Smooth muscle cell (in vitro differentiated cells): ENCODE data around the gene DLL1. TPM values are rescaled to one million over a fixed set of nuclear protein-coding genes. Genes with fewer than 3 reads are reported as not detected.

Experiments
- DNase-seq: peaks from one replicate; lab custom pipeline; 2025; ENCODE audit not compliant: unreplicated experiment; lab: John Stamatoyannopoulos, UW
- H2AFZ ChIP-seq: fragments of 200-600 bp; sonication (generic); 2 replicates; pipeline ENCODE4 v1.6.0; 2016; ENCODE audit warnings: antibody characterized with exemption, low read depth, mild to moderate bottlenecking
- H3F3A ChIP-seq: fragments of 200-600 bp; sonication (generic); 2 replicates; pipeline ENCODE4 v1.6.0; 2017; ENCODE audit warnings: antibody characterized with exemption, low read depth
- H3K27ac ChIP-seq: fragments of 200-600 bp; sonication (generic); 2 replicates; pipeline ENCODE4 v1.5.1; 2016; ENCODE audit warnings: low read depth, mild to moderate bottlenecking
- H3K27me3 ChIP-seq: fragments of 200-600 bp; sonication (generic); 2 replicates; pipeline ENCODE4 v1.6.1; 2016; ENCODE audit warnings: low read depth, mild to moderate bottlenecking
- H3K36me3 ChIP-seq: fragments of 200-600 bp; sonication (generic); 2 replicates; pipeline ENCODE4 v1.5.1; 2016; ENCODE audit warnings: low read depth
- H3K4me1 ChIP-seq: fragments of 200-600 bp; sonication (generic); 2 replicates; pipeline ENCODE4 v1.5.1; 2016; ENCODE audit warnings: low read depth
- H3K4me2 ChIP-seq: fragments of 200-600 bp; sonication (generic); 2 replicates; pipeline ENCODE4 v1.6.0; 2016; ENCODE audit warnings: mild to moderate bottlenecking
- H3K4me3 ChIP-seq: fragments of 200-600 bp; sonication (generic); 2 replicates; pipeline ENCODE4 v1.5.1; 2016; ENCODE audit warnings: mild to moderate bottlenecking
- H3K79me2 ChIP-seq: fragments of 200-600 bp; sonication (generic); 2 replicates; pipeline ENCODE4 v1.6.0; 2016; ENCODE audit warnings: low read depth, mild to moderate bottlenecking
- H3K9ac ChIP-seq: fragments of 200-600 bp; sonication (generic); 2 replicates; pipeline ENCODE4 v1.6.0; 2016; ENCODE audit warnings: low read depth
- H3K9me3 ChIP-seq: fragments of 200-600 bp; sonication (generic); replicated peaks from 2 replicates; pipeline ENCODE4 v1.5.1; 2016; ENCODE audit warnings: low read depth
- H4K20me1 ChIP-seq: fragments of 200-600 bp; sonication (generic); 2 replicates; pipeline ENCODE4 v1.6.0; 2016; ENCODE audit warnings: low read depth
- CTCF ChIP-seq: fragments of 200-600 bp; sonication (generic); IDR thresholded peaks from 2 replicates; pipeline ENCODE4 v1.5.1; 2017; ENCODE audit warnings: borderline replicate concordance, mild to moderate bottlenecking, antibody characterized with exemption; ENCODE audit not compliant: insufficient read depth, poor library complexity, severe bottlenecking
- WGBS: methylation state at CpG from one replicate; pipeline ENCODE4 v1.1.7; 2016; ENCODE audit warnings: low lambda C conversion rate; 5-methylcytosine and 5-hydroxymethylcytosine counted together
- polyA plus RNA-seq: library from polyadenylated mRNA; unstranded; fragments of >200 nt; fragmentation: Nextera tagmentation; extraction: Ambion mirVana; gene quantifications from 2 replicates; pipeline ENCODE4 v1.2.1, GENCODE V29; 2016
- total RNA-seq: library from RNA; depleted of rRNA; stranded (reverse); fragments of >200 nt; gene quantifications from 2 replicates; pipeline ENCODE4 v1.2.3, GENCODE V29; 2014

DLL1 gene
- total and polyA plus RNA-seq, 2 experiments from 2014 or later, result 0.36 to 0.70 TPM

- Histone ChIP-seq H3K36me3 (no peaks in the 10 kb centered on the region), H3K4me1 (peaks cover 10% of the 10 kb centered on the region), H4K20me1 (no peaks in the 10 kb centered on the region), H3K79me2 (no peaks in the 10 kb centered on the region), H3K27ac (no peak overlapping the region), H3F3A (no peaks in the 10 kb centered on the region), H3K9ac (no peak overlapping the region), H3K4me2 (no peak overlapping the region), H3K9me3 (no peaks in the 10 kb centered on the region), H2AFZ (no peak overlapping the region), H3K4me3 (no peak overlapping the region), H3K27me3 (no peaks in the 10 kb centered on the region)
- TF ChIP-seq CTCF, result no peak
- no peak for DNase-seq
- 92% methylated on average over 7 of the region's 7 CpGs for WGBS
These were observed 26.8 kb downstream of the DLL1 start for GRCh38 chr6:170264086-170264485.

DNA sequence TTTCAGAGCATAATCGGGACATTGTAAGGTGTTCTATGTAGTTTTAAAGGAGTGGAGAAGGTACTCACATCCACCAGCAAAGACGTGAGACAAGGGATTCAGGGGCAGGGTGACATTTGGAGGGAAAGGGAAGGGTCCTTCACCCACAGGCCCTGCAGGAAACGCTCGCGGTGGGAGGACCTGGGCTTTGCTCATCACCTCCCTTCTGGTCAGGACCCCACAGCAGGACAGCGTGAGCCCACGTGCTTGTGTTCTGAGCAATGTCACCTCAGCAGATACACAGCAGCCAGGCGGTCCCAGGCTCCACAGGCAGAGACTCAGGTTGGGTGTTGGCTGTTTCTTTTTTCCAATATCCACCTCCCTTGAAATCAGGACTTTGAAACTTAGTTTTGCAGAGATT lies 27.5 kb downstream of the DLL1 start:
- Histone ChIP-seq H3K27ac (no peak overlapping the region), H3K4me3 (no peak overlapping the region), H2AFZ (no peak overlapping the region), H3K4me1 (peaks cover 10% of the 10 kb centered on the region), H3K9me3 (no peaks in the 10 kb centered on the region), H3K4me2 (no peak overlapping the region), H3K9ac (no peak overlapping the region), H3F3A (no peaks in the 10 kb centered on the region), H3K36me3 (no peaks in the 10 kb centered on the region), H3K27me3 (no peaks in the 10 kb centered on the region), H3K79me2 (no peaks in the 10 kb centered on the region), H4K20me1 (no peaks in the 10 kb centered on the region)
- TF ChIP-seq CTCF, result no peak
- no peak for DNase-seq
- 92% methylated on average over 8 of the region's 8 CpGs for WGBS

DNA sequence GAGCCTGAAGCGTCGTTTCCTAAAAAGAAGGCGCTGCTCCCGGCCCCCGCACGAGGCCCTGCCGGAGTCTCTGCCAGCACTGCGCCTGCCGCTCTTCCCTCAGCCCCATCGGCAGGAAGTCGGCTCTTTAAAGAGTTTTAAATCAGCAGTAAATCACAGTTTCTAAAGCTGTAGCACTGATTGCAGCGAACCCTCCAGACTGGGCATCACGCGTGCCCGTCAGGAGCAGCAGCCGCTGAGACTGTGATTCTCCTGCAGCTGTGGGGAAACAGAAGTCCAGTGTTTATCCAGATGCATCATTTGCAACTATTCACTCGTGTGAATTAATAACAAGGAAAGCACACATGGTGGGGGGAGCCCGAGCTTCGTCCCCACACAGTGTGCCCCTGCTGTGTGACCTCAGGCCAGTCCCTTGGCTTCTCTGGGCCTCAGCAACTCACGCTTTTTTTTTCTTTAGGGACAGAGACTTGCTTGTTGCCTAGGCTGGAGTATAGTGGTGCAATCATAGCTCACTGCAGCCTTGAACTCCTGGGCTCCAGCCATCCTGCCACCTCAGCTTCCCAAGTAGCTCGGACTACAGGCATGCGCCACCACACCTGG lies 28.3 kb downstream of the DLL1 start:
- Histone ChIP-seq H3K27ac (no peak overlapping the region), H3K9me3 (no peaks in the 10 kb centered on the region), H3K4me1 (peaks cover 10% of the 10 kb centered on the region), H2AFZ (no peak overlapping the region), H3K79me2 (no peaks in the 10 kb centered on the region), H4K20me1 (no peaks in the 10 kb centered on the region), H3K36me3 (no peaks in the 10 kb centered on the region), H3K9ac (no peak overlapping the region), H3K27me3 (no peaks in the 10 kb centered on the region), H3F3A (no peaks in the 10 kb centered on the region), H3K4me3 (no peak overlapping the region), H3K4me2 (no peak overlapping the region)
- DNase-seq, result no peak
- no peak for TF ChIP-seq CTCF
- 67% methylated on average over 22 of the region's 22 CpGs for WGBS

DNA sequence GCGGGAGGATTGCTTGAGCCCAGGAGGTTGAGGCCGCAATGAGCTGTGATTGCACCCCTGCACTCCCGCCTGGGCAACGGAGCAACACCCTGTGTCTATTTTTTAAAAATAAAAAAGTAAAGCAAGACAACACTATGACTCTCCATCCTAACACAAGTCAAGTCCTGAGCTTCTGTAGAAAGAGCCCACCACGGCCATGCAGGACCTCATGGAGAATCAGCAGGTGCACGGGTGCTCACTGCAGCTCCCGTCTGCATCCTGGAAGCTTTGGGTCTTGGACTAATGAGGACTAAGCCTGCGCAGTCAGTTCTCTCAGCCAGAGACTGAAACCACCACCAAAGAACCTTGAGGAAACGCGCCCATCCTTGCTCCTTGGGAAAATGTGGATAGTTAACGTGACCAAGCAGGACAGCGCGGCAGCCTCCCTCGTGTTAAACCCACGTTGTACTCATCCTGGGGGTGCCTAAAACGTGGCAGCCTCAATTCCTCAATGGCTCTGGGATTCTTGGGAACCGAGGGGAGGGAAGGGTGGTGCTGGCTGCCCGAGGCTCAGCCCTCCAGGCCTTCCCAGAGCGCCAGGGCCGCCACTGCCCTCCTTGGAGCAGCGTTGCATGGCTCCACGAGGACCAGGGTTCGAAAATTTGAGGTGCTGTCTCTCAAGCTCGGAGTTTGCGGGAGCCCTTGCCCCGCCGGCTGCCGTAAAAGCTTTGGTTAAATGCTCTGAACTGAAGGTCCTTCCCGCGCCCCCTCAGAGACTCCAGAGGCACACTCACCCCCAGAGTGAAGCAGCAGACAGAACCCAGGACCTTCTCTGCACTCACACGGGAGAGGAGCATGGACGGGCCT lies 29.0 kb downstream of the DLL1 start:
- WGBS, result 86% methylated on average over 32 of the region's 32 CpGs
- H4K20me1 ChIP-seq, result no peaks in the 10 kb centered on the region
- DNase-seq, result no peak

More for the DNA sequence above, 29.0 kb downstream of the DLL1 start:
- Histone ChIP-seq H3K27me3 (no peaks in the 10 kb centered on the region), H3K9me3 (no peaks in the 10 kb centered on the region), H3K36me3 (no peaks in the 10 kb centered on the region), H3K27ac (no peak overlapping the region), H3F3A (no peaks in the 10 kb centered on the region), H3K4me1 (peaks cover 10% of the 10 kb centered on the region), H3K79me2 (no peaks in the 10 kb centered on the region), H2AFZ (no peak overlapping the region), H3K4me3 (no peak overlapping the region), H3K4me2 (no peak overlapping the region), H3K9ac (no peak overlapping the region)
- TF ChIP-seq CTCF, result no peak
